ENCODE data around the gene DNM2. TPM values are rescaled to one million over a fixed set of nuclear protein-coding genes. Genes with fewer than 3 reads are reported as not detected.
"Not testable (repeated sequence)": the region's sequence is repeated elsewhere in the genome, so short reads cannot be mapped to it uniquely, and the experiment has no call there.

The DNM2 gene
- total and polyA plus RNA-seq, 9 donors, result 49.9 to 81.7 (median 68.3) TPM

GRCh38 chr19:10737722-10738121 is 19.8 kb downstream of the DNM2 start:
- no peak overlapping the region for H3K27ac ChIP-seq (ENCODE audit: low read length)
- H3K36me3 ChIP-seq (ENCODE audit: control insufficient read depth, insufficient read depth, low read length), result no peaks in the 10 kb centered on the region
- H3K9me3 ChIP-seq (replicated peaks; ENCODE audit: control insufficient read depth, low read depth, low read length), result peaks cover 9% of the 10 kb centered on the region
- no peaks in the 10 kb centered on the region for H3K27me3 ChIP-seq (ENCODE audit: control insufficient read depth, insufficient read depth, low read length)
- peaks cover 5% of the 10 kb centered on the region for H3K4me1 ChIP-seq (ENCODE audit: control insufficient read depth, insufficient read depth, low read length)
- DNase-seq, result no peak
- 97% methylated on average over 7 of the region's 9 CpGs for WGBS (ENCODE audit: insufficient coverage)
- H3K4me3 ChIP-seq (ENCODE audit: low read length), result no peak overlapping the region

DNA sequence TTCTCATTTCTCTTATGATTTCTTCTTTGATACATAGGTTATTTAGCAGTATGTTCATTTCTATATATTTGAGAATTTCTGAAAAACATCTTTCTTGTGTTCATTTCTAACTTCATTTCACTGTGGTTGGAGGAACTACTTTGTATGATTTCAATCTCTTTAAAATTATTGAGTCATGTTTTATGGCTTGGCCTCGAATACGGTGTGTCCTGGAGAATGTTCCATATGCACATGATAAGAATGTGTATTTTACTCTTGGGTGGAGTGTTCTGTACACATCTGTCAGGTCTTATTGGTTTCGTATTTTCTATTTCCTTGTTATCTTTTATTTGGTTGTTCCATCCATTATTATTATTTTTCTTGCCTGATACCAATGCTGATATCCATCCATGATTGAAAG is 22.9 kb downstream of the DNM2 start:
- no peak overlapping the region for H3K27ac ChIP-seq (ENCODE audit: low read length)
- H3K36me3 ChIP-seq (ENCODE audit: control insufficient read depth, insufficient read depth, low read length), result no peaks in the 10 kb centered on the region
- H3K27me3 ChIP-seq (ENCODE audit: control insufficient read depth, insufficient read depth, low read length), result no peaks in the 10 kb centered on the region
- no peak overlapping the region for H3K4me3 ChIP-seq (ENCODE audit: low read length)
- peaks cover 9% of the 10 kb centered on the region for H3K9me3 ChIP-seq (replicated peaks; ENCODE audit: control insufficient read depth, low read depth, low read length)
- no CpG with 5 or more reads among the region's 3 CpGs for WGBS (ENCODE audit: insufficient coverage)
- H3K4me1 ChIP-seq (ENCODE audit: control insufficient read depth, insufficient read depth, low read length), result peaks cover 21% of the 10 kb centered on the region
- DNase-seq, result no peak

GRCh38 chr19:10742476-10742875 is 24.6 kb downstream of the DNM2 start:
- peaks cover 9% of the 10 kb centered on the region for H3K9me3 ChIP-seq (replicated peaks; ENCODE audit: control insufficient read depth, low read depth, low read length)
- DNase-seq, result no peak
- no peaks in the 10 kb centered on the region for H3K36me3 ChIP-seq (ENCODE audit: control insufficient read depth, insufficient read depth, low read length)
- no peak overlapping the region for H3K27ac ChIP-seq (ENCODE audit: low read length)
- no peak overlapping the region for H3K4me3 ChIP-seq (ENCODE audit: low read length)
- H3K27me3 ChIP-seq (ENCODE audit: control insufficient read depth, insufficient read depth, low read length), result no peaks in the 10 kb centered on the region
- 63% methylated on average over 1 of the region's 4 CpGs for WGBS (ENCODE audit: insufficient coverage)
- peaks cover 27% of the 10 kb centered on the region for H3K4me1 ChIP-seq (ENCODE audit: control insufficient read depth, insufficient read depth, low read length)

DNA sequence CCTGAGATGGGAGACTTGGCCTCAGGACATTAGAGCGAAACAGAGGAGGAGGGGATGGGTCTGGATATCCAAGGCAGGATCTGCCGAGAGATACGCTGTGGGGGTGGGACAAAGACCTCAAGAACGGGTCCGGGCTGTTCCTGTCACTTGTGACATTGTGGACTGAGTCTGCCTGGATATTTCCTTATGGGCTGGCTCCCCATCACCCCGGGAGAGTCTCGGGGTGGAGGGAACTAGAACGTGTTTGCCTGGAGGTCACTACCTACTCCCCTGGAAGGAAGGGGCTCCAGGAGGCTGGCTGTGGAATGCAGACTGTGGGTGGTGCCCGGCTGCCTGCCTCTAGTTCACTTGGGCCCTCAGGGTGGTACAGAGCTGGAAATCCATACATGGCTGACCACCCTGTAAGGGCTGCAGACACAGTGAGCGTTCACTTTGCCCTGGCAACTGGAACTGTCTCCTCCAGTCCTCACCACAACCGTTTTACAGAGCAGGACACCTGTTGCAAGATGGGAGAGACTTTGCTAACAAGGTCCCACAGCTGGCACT is 26.4 kb downstream of the DNM2 start:
- DNase-seq, result no peak
- 80% methylated on average over 10 of the region's 11 CpGs for WGBS (ENCODE audit: insufficient coverage)
- Histone ChIP-seq H3K4me3 (ENCODE audit: low read length) (no peak overlapping the region), H3K36me3 (ENCODE audit: control insufficient read depth, insufficient read depth, low read length) (no peaks in the 10 kb centered on the region), H3K27me3 (ENCODE audit: control insufficient read depth, insufficient read depth, low read length) (no peaks in the 10 kb centered on the region), H3K9me3 (replicated peaks; ENCODE audit: control insufficient read depth, low read depth, low read length) (peaks cover 7% of the 10 kb centered on the region), H3K4me1 (ENCODE audit: control insufficient read depth, insufficient read depth, low read length) (peaks cover 32% of the 10 kb centered on the region), H3K27ac (ENCODE audit: low read length) (no peak overlapping the region)

GRCh38 chr19:10744801-10745293 is 27.0 kb downstream of the DNM2 start:
- Histone ChIP-seq H3K4me1 (ENCODE audit: control insufficient read depth, insufficient read depth, low read length) (peaks cover 32% of the 10 kb centered on the region), H3K27me3 (ENCODE audit: control insufficient read depth, insufficient read depth, low read length) (no peaks in the 10 kb centered on the region), H3K27ac (ENCODE audit: low read length) (no peak overlapping the region), H3K36me3 (ENCODE audit: control insufficient read depth, insufficient read depth, low read length) (no peaks in the 10 kb centered on the region), H3K4me3 (ENCODE audit: low read length) (no peak overlapping the region), H3K9me3 (replicated peaks; ENCODE audit: control insufficient read depth, low read depth, low read length) (peaks cover 3% of the 10 kb centered on the region)
- DNase-seq, result no peak
- 76% methylated on average over 10 of the region's 12 CpGs for WGBS (ENCODE audit: insufficient coverage)

DNA sequence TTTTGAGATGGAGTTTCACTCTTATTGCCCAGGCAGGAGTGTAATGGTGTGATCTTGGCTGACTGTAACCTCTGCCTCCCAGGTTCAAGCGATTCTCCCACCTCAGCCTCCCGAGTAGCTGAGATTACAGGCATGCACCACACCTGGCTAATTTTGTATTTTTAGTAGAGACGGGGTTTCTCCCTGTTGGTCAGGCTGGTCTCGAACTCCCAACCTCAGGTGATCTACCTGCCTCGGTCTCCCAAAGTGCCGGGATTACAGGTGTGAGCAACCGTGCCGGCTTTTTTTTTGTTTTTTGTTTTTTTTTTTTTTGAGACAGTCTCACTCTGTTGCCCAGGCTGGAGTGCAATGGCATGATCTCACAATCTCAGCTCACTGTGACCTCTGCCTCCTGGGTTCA is 28.6 kb downstream of the DNM2 start:
- not testable (repeated sequence) for H3K27ac ChIP-seq (ENCODE audit: low read length); H3K36me3 ChIP-seq (ENCODE audit: control insufficient read depth, insufficient read depth, low read length); H3K4me3 ChIP-seq (ENCODE audit: low read length); H3K9me3 ChIP-seq (replicated peaks; ENCODE audit: control insufficient read depth, low read depth, low read length); DNase-seq; H3K27me3 ChIP-seq (ENCODE audit: control insufficient read depth, insufficient read depth, low read length)
- peaks cover 36% of the 10 kb centered on the region for H3K4me1 ChIP-seq (ENCODE audit: control insufficient read depth, insufficient read depth, low read length)
- WGBS (ENCODE audit: insufficient coverage), result 94% methylated on average over 7 of the region's 8 CpGs

GRCh38 chr19:10747271-10747670 is 29.4 kb downstream of the DNM2 start:
- H3K27me3 ChIP-seq (ENCODE audit: control insufficient read depth, insufficient read depth, low read length), result no peaks in the 10 kb centered on the region
- H3K4me3 ChIP-seq (ENCODE audit: low read length), result no peak overlapping the region
- no peaks in the 10 kb centered on the region for H3K9me3 ChIP-seq (replicated peaks; ENCODE audit: control insufficient read depth, low read depth, low read length)
- DNase-seq, result no peak
- peaks cover 36% of the 10 kb centered on the region for H3K4me1 ChIP-seq (ENCODE audit: control insufficient read depth, insufficient read depth, low read length)
- no peak overlapping the region for H3K27ac ChIP-seq (ENCODE audit: low read length)
- 60% methylated on average over 6 of the region's 6 CpGs for WGBS (ENCODE audit: insufficient coverage)
- no peaks in the 10 kb centered on the region for H3K36me3 ChIP-seq (ENCODE audit: control insufficient read depth, insufficient read depth, low read length)

DNA sequence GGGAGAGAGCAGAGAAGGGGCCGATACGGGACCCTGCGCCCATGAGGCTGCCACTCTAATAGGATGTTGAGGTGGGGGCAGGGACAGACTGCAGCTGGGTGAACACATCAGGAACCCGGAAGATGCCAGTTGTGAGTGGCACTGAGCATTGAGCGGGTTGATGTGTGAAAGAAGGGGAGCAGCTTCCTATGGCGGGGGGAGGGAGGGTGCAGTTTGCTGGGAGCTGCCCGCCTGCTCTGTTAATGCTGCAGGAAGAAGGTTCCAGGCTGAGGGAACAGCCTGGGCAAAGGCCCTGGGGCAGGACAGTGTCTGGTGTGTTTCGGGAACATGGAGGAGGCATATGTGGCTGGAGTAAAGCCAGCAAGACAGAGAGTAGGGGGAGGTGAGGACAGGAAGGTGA is 29.8 kb downstream of the DNM2 start:
- peaks cover 33% of the 10 kb centered on the region for H3K4me1 ChIP-seq (ENCODE audit: control insufficient read depth, insufficient read depth, low read length)
- no peak overlapping the region for H3K27ac ChIP-seq (ENCODE audit: low read length)
- WGBS (ENCODE audit: insufficient coverage), result 83% methylated on average over 8 of the region's 8 CpGs

GRCh38 chr19:10748195-10748926 is 30.5 kb downstream of the DNM2 start:
- WGBS (ENCODE audit: insufficient coverage), result 90% methylated on average over 20 of the region's 20 CpGs
- no peaks in the 10 kb centered on the region for H3K27me3 ChIP-seq (ENCODE audit: control insufficient read depth, insufficient read depth, low read length)
- no peak overlapping the region for H3K27ac ChIP-seq (ENCODE audit: low read length)
- no peak for DNase-seq
- H3K9me3 ChIP-seq (replicated peaks; ENCODE audit: control insufficient read depth, low read depth, low read length), result no peaks in the 10 kb centered on the region
- no peak overlapping the region for H3K4me3 ChIP-seq (ENCODE audit: low read length)
- no peaks in the 10 kb centered on the region for H3K36me3 ChIP-seq (ENCODE audit: control insufficient read depth, insufficient read depth, low read length)
- H3K4me1 ChIP-seq (ENCODE audit: control insufficient read depth, insufficient read depth, low read length), result peaks cover 29% of the 10 kb centered on the region

More for the DNA sequence above, 29.8 kb downstream of the DNM2 start:
- Histone ChIP-seq H3K27me3 (ENCODE audit: control insufficient read depth, insufficient read depth, low read length) (no peaks in the 10 kb centered on the region), H3K4me3 (ENCODE audit: low read length) (no peak overlapping the region), H3K9me3 (replicated peaks; ENCODE audit: control insufficient read depth, low read depth, low read length) (no peaks in the 10 kb centered on the region), H3K36me3 (ENCODE audit: control insufficient read depth, insufficient read depth, low read length) (no peaks in the 10 kb centered on the region)
- no peak for DNase-seq

DNA sequence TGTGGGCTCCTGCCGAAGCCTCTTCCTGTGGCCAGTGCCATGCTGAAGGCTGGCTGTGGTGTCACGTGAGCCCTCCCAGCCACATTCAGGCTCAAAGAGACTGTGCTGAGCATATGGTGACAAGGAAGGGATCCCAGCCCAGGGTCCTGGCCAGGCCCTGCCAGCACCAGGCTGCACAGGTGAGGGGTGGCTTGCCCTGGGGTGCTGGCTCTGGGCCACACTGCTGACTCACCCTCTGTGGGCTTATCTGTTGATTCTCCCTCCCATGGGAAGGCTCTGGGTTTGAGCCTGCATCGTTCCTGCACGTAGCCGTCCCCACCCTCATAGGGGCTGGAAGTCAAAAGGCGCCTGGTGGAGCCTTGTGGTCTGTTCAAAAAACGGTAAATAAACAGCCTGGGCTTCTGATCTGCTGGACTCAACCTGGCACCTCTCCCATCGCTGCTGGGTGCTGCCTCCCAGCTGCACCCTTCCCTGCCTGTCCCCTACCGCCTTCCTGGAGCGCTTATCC is 31.1 kb downstream of the DNM2 start:
- H3K9me3 ChIP-seq (replicated peaks; ENCODE audit: control insufficient read depth, low read depth, low read length), result no peaks in the 10 kb centered on the region
- H3K4me1 ChIP-seq (ENCODE audit: control insufficient read depth, insufficient read depth, low read length), result peaks cover 26% of the 10 kb centered on the region
- 70% methylated on average over 10 of the region's 10 CpGs for WGBS (ENCODE audit: insufficient coverage)
- no peak overlapping the region for H3K4me3 ChIP-seq (ENCODE audit: low read length)
- no peaks in the 10 kb centered on the region for H3K36me3 ChIP-seq (ENCODE audit: control insufficient read depth, insufficient read depth, low read length)
- DNase-seq, result no peak
- H3K27me3 ChIP-seq (ENCODE audit: control insufficient read depth, insufficient read depth, low read length), result no peaks in the 10 kb centered on the region
- no peak overlapping the region for H3K27ac ChIP-seq (ENCODE audit: low read length)
